ENCODE results near the gene ESRRB. TPM values are rescaled to one million over a fixed set of nuclear protein-coding genes. Genes with fewer than 3 reads are reported as not detected.

The ESRRB gene
- 1.1 TPM for polyA plus RNA-seq (2013, experiment 1 of 2)
- polyA plus RNA-seq (2013, experiment 2 of 2): 0.61 TPM

GRCh38 chr14:76375947-76376404 is at the start of gene ESRRB:
ESRRB (plus strand) TSS chr14:76376137; CDS start chr14:76376402, 265 bp downstream.
- no peaks in the 10 kb centered on the region for H3K9me3 ChIP-seq (ENCODE audit: control insufficient read depth, low read length)
- peaks cover 20% of the 10 kb centered on the region for H3K4me1 ChIP-seq (ENCODE audit: control insufficient read depth, insufficient read depth, low read length, poor library complexity, severe bottlenecking)
- H3K27ac ChIP-seq (ENCODE audit: low read depth, low read length, severe bottlenecking): no peak within 1 kb of the TSS
- H3K4me3 ChIP-seq (ENCODE audit: extremely low read depth, insufficient read depth, low read length, poor library complexity, severe bottlenecking): peak within 1 kb of the TSS; percentile 26
- WGBS, 2 experiments (ENCODE audit: insufficient coverage in 2 of 2): 0 to 1% methylated on average over 27 to 28 of the region's 29 CpGs
- no peaks in the 10 kb centered on the region for H3K36me3 ChIP-seq (ENCODE audit: control insufficient read depth, insufficient read depth, low read length)

- Histone ChIP-seq H3K4me1 (ENCODE audit: control insufficient read depth, insufficient read depth, low read length, poor library complexity, severe bottlenecking) (peaks cover 2% of the 10 kb centered on the region), H3K27ac (ENCODE audit: low read depth, low read length, severe bottlenecking) (no peak overlapping the region), H3K4me3 (ENCODE audit: extremely low read depth, insufficient read depth, low read length, poor library complexity, severe bottlenecking) (no peak overlapping the region), H3K36me3 (ENCODE audit: control insufficient read depth, insufficient read depth, low read length) (no peaks in the 10 kb centered on the region), H3K9me3 (ENCODE audit: control insufficient read depth, low read length) (no peaks in the 10 kb centered on the region)
- 89 to 94% methylated on average over 9 of the region's 11 CpGs for whole genome bisulfite sequencing, 2 experiments (ENCODE audit: insufficient coverage in 2 of 2)
Measured at GRCh38 chr14:76326918-76327689, 48.8 kb upstream of the ESRRB start.

GRCh38 chr14:76328457-76329137 is 47.3 kb upstream of the ESRRB start:
- Histone ChIP-seq H3K27ac (ENCODE audit: low read depth, low read length, severe bottlenecking) (no peak overlapping the region), H3K9me3 (ENCODE audit: control insufficient read depth, low read length) (no peaks in the 10 kb centered on the region), H3K4me1 (ENCODE audit: control insufficient read depth, insufficient read depth, low read length, poor library complexity, severe bottlenecking) (peaks cover 2% of the 10 kb centered on the region), H3K36me3 (ENCODE audit: control insufficient read depth, insufficient read depth, low read length) (no peaks in the 10 kb centered on the region), H3K4me3 (ENCODE audit: extremely low read depth, insufficient read depth, low read length, poor library complexity, severe bottlenecking) (no peak overlapping the region)
- WGBS, 2 experiments (ENCODE audit: insufficient coverage in 2 of 2): 81 to 87% methylated on average over 2 to 3 of the region's 8 CpGs

GRCh38 chr14:76329154-76329928 is 46.6 kb upstream of the ESRRB start:
- Histone ChIP-seq H3K27ac (ENCODE audit: low read depth, low read length, severe bottlenecking) (no peak overlapping the region), H3K36me3 (ENCODE audit: control insufficient read depth, insufficient read depth, low read length) (no peaks in the 10 kb centered on the region), H3K9me3 (ENCODE audit: control insufficient read depth, low read length) (no peaks in the 10 kb centered on the region), H3K4me1 (ENCODE audit: control insufficient read depth, insufficient read depth, low read length, poor library complexity, severe bottlenecking) (peaks cover 2% of the 10 kb centered on the region), H3K4me3 (ENCODE audit: extremely low read depth, insufficient read depth, low read length, poor library complexity, severe bottlenecking) (no peak overlapping the region)
- WGBS, 2 experiments (ENCODE audit: insufficient coverage in 2 of 2): 15 to 20% methylated on average over 9 of the region's 27 CpGs

- WGBS, 2 experiments (ENCODE audit: insufficient coverage in 2 of 2): 71% methylated on average over 7 of the region's 12 CpGs; no CpG with 5 or more reads in 1 of the 2 experiments
- H3K4me1 ChIP-seq (ENCODE audit: control insufficient read depth, insufficient read depth, low read length, poor library complexity, severe bottlenecking): peaks cover 2% of the 10 kb centered on the region
- no peak overlapping the region for H3K27ac ChIP-seq (ENCODE audit: low read depth, low read length, severe bottlenecking)
- H3K9me3 ChIP-seq (ENCODE audit: control insufficient read depth, low read length): no peaks in the 10 kb centered on the region
- H3K4me3 ChIP-seq (ENCODE audit: extremely low read depth, insufficient read depth, low read length, poor library complexity, severe bottlenecking): no peak overlapping the region
- no peaks in the 10 kb centered on the region for H3K36me3 ChIP-seq (ENCODE audit: control insufficient read depth, insufficient read depth, low read length)
Measured at GRCh38 chr14:76329951-76330350, 46.0 kb upstream of the ESRRB start.

- peaks cover 2% of the 10 kb centered on the region for H3K4me1 ChIP-seq (ENCODE audit: control insufficient read depth, insufficient read depth, low read length, poor library complexity, severe bottlenecking)
- no peak overlapping the region for H3K27ac ChIP-seq (ENCODE audit: low read depth, low read length, severe bottlenecking)
- H3K36me3 ChIP-seq (ENCODE audit: control insufficient read depth, insufficient read depth, low read length): no peaks in the 10 kb centered on the region
- WGBS, 2 experiments (ENCODE audit: insufficient coverage in 2 of 2): 72 to 89% methylated on average over 10 to 14 of the region's 17 CpGs
- H3K4me3 ChIP-seq (ENCODE audit: extremely low read depth, insufficient read depth, low read length, poor library complexity, severe bottlenecking): no peak overlapping the region
- H3K9me3 ChIP-seq (ENCODE audit: control insufficient read depth, low read length): no peaks in the 10 kb centered on the region
Measured at GRCh38 chr14:76330411-76331327, 45.3 kb upstream of the ESRRB start.

GRCh38 chr14:76331328-76332011 is 44.5 kb upstream of the ESRRB start:
- H3K27ac ChIP-seq (ENCODE audit: low read depth, low read length, severe bottlenecking): no peak overlapping the region
- peaks cover 2% of the 10 kb centered on the region for H3K4me1 ChIP-seq (ENCODE audit: control insufficient read depth, insufficient read depth, low read length, poor library complexity, severe bottlenecking)
- H3K4me3 ChIP-seq (ENCODE audit: extremely low read depth, insufficient read depth, low read length, poor library complexity, severe bottlenecking): no peak overlapping the region
- no peaks in the 10 kb centered on the region for H3K9me3 ChIP-seq (ENCODE audit: control insufficient read depth, low read length)
- H3K36me3 ChIP-seq (ENCODE audit: control insufficient read depth, insufficient read depth, low read length): no peaks in the 10 kb centered on the region
- 94% methylated on average over 5 of the region's 10 CpGs for WGBS, 2 experiments (ENCODE audit: insufficient coverage in 2 of 2)

GRCh38 chr14:76333664-76334063 is 42.3 kb upstream of the ESRRB start:
- Histone ChIP-seq H3K4me3 (ENCODE audit: extremely low read depth, insufficient read depth, low read length, poor library complexity, severe bottlenecking) (no peak overlapping the region), H3K4me1 (ENCODE audit: control insufficient read depth, insufficient read depth, low read length, poor library complexity, severe bottlenecking) (peaks cover 2% of the 10 kb centered on the region), H3K9me3 (ENCODE audit: control insufficient read depth, low read length) (no peaks in the 10 kb centered on the region), H3K27ac (ENCODE audit: low read depth, low read length, severe bottlenecking) (no peak overlapping the region), H3K36me3 (ENCODE audit: control insufficient read depth, insufficient read depth, low read length) (no peaks in the 10 kb centered on the region)
- 55 to 67% methylated on average over 3 of the region's 6 CpGs for WGBS, 2 experiments (ENCODE audit: insufficient coverage in 2 of 2)

- H3K9me3 ChIP-seq (ENCODE audit: control insufficient read depth, low read length): no peaks in the 10 kb centered on the region
- H3K36me3 ChIP-seq (ENCODE audit: control insufficient read depth, insufficient read depth, low read length): no peaks in the 10 kb centered on the region
- WGBS, 2 experiments (ENCODE audit: insufficient coverage in 2 of 2): 82 to 84% methylated on average over 5 to 8 of the region's 11 CpGs
- no peak overlapping the region for H3K4me3 ChIP-seq (ENCODE audit: extremely low read depth, insufficient read depth, low read length, poor library complexity, severe bottlenecking)
- no peak overlapping the region for H3K27ac ChIP-seq (ENCODE audit: low read depth, low read length, severe bottlenecking)
- peaks cover 2% of the 10 kb centered on the region for H3K4me1 ChIP-seq (ENCODE audit: control insufficient read depth, insufficient read depth, low read length, poor library complexity, severe bottlenecking)
Measured at GRCh38 chr14:76334316-76334715, 41.6 kb upstream of the ESRRB start.

Measured in mesodermal cell (in vitro differentiated cells).